OCI-LY7 (cell line): ENCODE results near the gene CABP4. TPM values are rescaled to one million over a fixed set of nuclear protein-coding genes. Genes with fewer than 3 reads are reported as not detected.

Experiments used
- BruUV-seq: library from RNA; stranded (reverse); fragments of 400-500 nt; replicated peaks from 2 replicates; lab custom pipeline; 2021; lab: Mats Ljungman, UMichigan
- CTCF ChIA-PET: fragments of 300-600 bp; sonication (Branson Sonifier 250); formaldehyde crosslinking; loops from one replicate; lab custom pipeline; 2022; ENCODE audit warnings: antibody characterized with exemption; ENCODE audit not compliant: unreplicated experiment; lab: Charles Lee
- POLR2A ChIA-PET: fragments of 300-600 bp; sonication (Branson Sonifier 250); formaldehyde crosslinking; loops from one replicate; lab custom pipeline; 2022; ENCODE audit warnings: antibody characterized with exemption; lab: Charles Lee
- DNase-seq: peaks from one replicate; pipeline ENCODE4 v3.0.0-alpha.2; 2015; ENCODE audit warnings: low spot score
- H2AFZ ChIP-seq: fragments of 200-600 bp; sonication (generic), shearing (Covaris generic); 2 replicates; pipeline ENCODE4 v1.6.1; 2014; ENCODE audit warnings: mild to moderate bottlenecking, antibody characterized with exemption, low read length, moderate library complexity
- H3K27ac ChIP-seq: fragments of 200-600 bp; sonication (generic); 2 replicates; pipeline ENCODE4 v1.5.1; 2014; ENCODE audit warnings: mixed run types, low read depth, mild to moderate bottlenecking, moderate library complexity, low read length, inconsistent platforms; ENCODE audit not compliant: poor library complexity, severe bottlenecking
- H3K36me3 ChIP-seq: fragments of 200-600 bp; sonication (generic); 2 replicates; pipeline ENCODE4 v1.6.1; 2014; ENCODE audit warnings: mild to moderate bottlenecking, antibody characterized with exemption, low read length, moderate library complexity, mixed read lengths; ENCODE audit not compliant: insufficient read depth
- H3K4me1 ChIP-seq: fragments of 200-600 bp; sonication (generic); 2 replicates; pipeline ENCODE4 v1.5.1; 2014; ENCODE audit warnings: mild to moderate bottlenecking, low read length; ENCODE audit not compliant: insufficient read depth, poor library complexity, severe bottlenecking
- H3K4me2 ChIP-seq: fragments of 200-600 bp; sonication (generic); 2 replicates; pipeline ENCODE4 v1.6.1; 2014; ENCODE audit warnings: mild to moderate bottlenecking, low read length
- H3K4me3 ChIP-seq: fragments of 200-600 bp; sonication (generic); 2 replicates; pipeline ENCODE4 v1.5.1; 2014; ENCODE audit warnings: mild to moderate bottlenecking, low read depth, low read length; ENCODE audit not compliant: poor library complexity, severe bottlenecking
- H3K79me2 ChIP-seq: fragments of 200-600 bp; sonication (generic); 2 replicates; pipeline ENCODE4 v1.6.1; 2016; ENCODE audit warnings: low read depth, mild to moderate bottlenecking, low read length, moderate library complexity, mixed read lengths; ENCODE audit not compliant: insufficient read depth
- H3K9me2 ChIP-seq: fragments of 200-600 bp; sonication (generic); 2 replicates; pipeline ENCODE4 v1.6.1; 2016; ENCODE audit warnings: mild to moderate bottlenecking, low read length, mixed read lengths; ENCODE audit not compliant: insufficient read depth
- H3K9me3 ChIP-seq: fragments of 200-600 bp; sonication (generic); 2 replicates; pipeline ENCODE4 v1.6.1; 2014; ENCODE audit warnings: mild to moderate bottlenecking, mixed run types, low read length, mixed read lengths
- H4K20me1 ChIP-seq: fragments of 200-600 bp; sonication (generic); 2 replicates; pipeline ENCODE4 v1.6.1; 2014; ENCODE audit warnings: mild to moderate bottlenecking, antibody characterized with exemption, low read length, moderate library complexity, mixed read lengths; ENCODE audit not compliant: insufficient read depth
- CTCF ChIP-seq: fragments of 200-600 bp; sonication (generic); conservative IDR thresholded peaks from 2 replicates; pipeline ENCODE4 v1.5.1; 2014; ENCODE audit warnings: mild to moderate bottlenecking, antibody characterized with exemption, low read length, moderate library complexity, mixed read lengths
- EZH2phosphoT487 ChIP-seq: fragments of 200-600 bp; sonication (generic); IDR thresholded peaks from 2 replicates; pipeline ENCODE4 v1.6.1; 2018; ENCODE audit warnings: low read depth, borderline replicate concordance, mild to moderate bottlenecking, mixed run types, antibody characterized with exemption, low read length, moderate library complexity, mixed read lengths
- intact Hi-C: fragments of 100-400 bp; cut with micrococcal nuclease; formaldehyde crosslinking; loops from one replicate; pipeline ENCODE4 v1.10.0; 2022; ENCODE audit not compliant: unreplicated experiment
- total RNA-seq, 2 experiments: library from RNA; depleted of rRNA in 1 of 2; stranded (reverse); fragments of >200 nt in 1 of 2; shearing (Covaris generic) in 1 of 2; gene quantifications; 2 replicates each; pipeline ENCODE4 v1.2.3, GENCODE V29; 2014 to 2022

The CABP4 gene
- total RNA-seq, 2 experiments from 2014 or later: 3.0 to 11.5 TPM

GRCh38 chr11:67466367-67466766, 11.2 kb downstream of the CABP4 start:
- peak overlapping the region; percentile 100 for H3K4me2 ChIP-seq
- CTCF ChIA-PET: no interaction called here
- peaks cover 65% of the 10 kb centered on the region for H3K4me1 ChIP-seq
- H3K9me2 ChIP-seq: no peaks in the 10 kb centered on the region
- no peak overlapping the region for H2AFZ ChIP-seq
- no peaks in the 10 kb centered on the region for H3K9me3 ChIP-seq
- H3K79me2 ChIP-seq: peaks cover 23% of the 10 kb centered on the region; the same call in 1 of the 2 replicates
- H3K4me3 ChIP-seq: peak overlapping the region; percentile 87
- H3K27ac ChIP-seq: peak overlapping the region; percentile 76
- TF ChIP-seq CTCF: no peak
- no TSS peak for BruUV-seq
- intact Hi-C loops: loop anchor here (5.0 kb wide), 1 partner anchor 114 kb away; the partner anchor contains the start of gene POLD4
- POLR2A ChIA-PET: interaction anchor here (0.6 to 2.0 kb wide), 4 partner anchors 16 to 65 kb away, joined by 3 to 18 read pairs (median 5); partner anchors contain the start of genes CORO1B, PPP1CA and PTPRCAP
- H3K36me3 ChIP-seq: no peaks in the 10 kb centered on the region; the same call in 1 of the 2 replicates
- no peaks in the 10 kb centered on the region for H4K20me1 ChIP-seq
- no peak for DNase-seq

GRCh38 chr11:67466962-67467771, 12.0 kb downstream of the CABP4 start:
- H3K4me3 ChIP-seq: peak overlapping the region; percentile 87
- intact Hi-C loops: loop anchor here (5.0 kb wide), 1 partner anchor 115 kb away; the partner anchor contains the start of gene POLD4
- H3K9me2 ChIP-seq: no peaks in the 10 kb centered on the region
- peaks cover 23% of the 10 kb centered on the region; the same call in 1 of the 2 replicates for H3K79me2 ChIP-seq
- no peaks in the 10 kb centered on the region; the same call in 1 of the 2 replicates for H3K36me3 ChIP-seq
- no peaks in the 10 kb centered on the region for H4K20me1 ChIP-seq
- H3K4me2 ChIP-seq: peak overlapping the region; percentile 100
- H2AFZ ChIP-seq: no peak overlapping the region
- TF ChIP-seq EZH2phosphoT487 (no peak), CTCF (no peak)
- ChIA-PET CTCF (interaction anchor here (0.5 kb wide), 1 partner anchor 114 kb away, joined by 3 read pairs; no protein-coding TSS in a partner anchor), POLR2A (interaction anchor here (0.6 to 4.2 kb wide), 6 partner anchors 9 to 63 kb away, joined by 5 to 20 read pairs (median 6); partner anchors contain the start of genes AIP, CORO1B, PTPRCAP and TBC1D10C)
- peak; percentile 23 for DNase-seq
- H3K27ac ChIP-seq: peak overlapping the region; percentile 76
- H3K4me1 ChIP-seq: peaks cover 59% of the 10 kb centered on the region
- no TSS peak for BruUV-seq
- no peaks in the 10 kb centered on the region for H3K9me3 ChIP-seq
